ENCODE measurements around the gene TNFSF8.

Gene TNFSF8

GRCh38 chr9:114905170-114905940, 25.0 kb downstream of the TNFSF8 start:
- no peak for DNase-seq (ENCODE audit: low read depth in 2 of 2)

- DNase-seq (ENCODE audit: low read depth in 2 of 2), result no peak
These were observed 27.4 kb downstream of the TNFSF8 start for GRCh38 chr9:114902786-114903524.

GRCh38 chr9:114900942-114901802, 29.2 kb downstream of the TNFSF8 start:
- DNase-seq (ENCODE audit: low read depth in 2 of 2), result no peak

GRCh38 chr9:114899995-114900394, 30.4 kb downstream of the TNFSF8 start:
- DNase-seq (ENCODE audit: low read depth in 2 of 2), result no peak

GRCh38 chr9:114899461-114899860, 30.9 kb downstream of the TNFSF8 start:
- no peak for DNase-seq (ENCODE audit: low read depth in 2 of 2)

GRCh38 chr9:114898741-114899140, 31.6 kb downstream of the TNFSF8 start:
- DNase-seq (ENCODE audit: low read depth in 2 of 2), result peak; percentile 48 to 60

GRCh38 chr9:114897196-114897595, 33.2 kb downstream of the TNFSF8 start:
- DNase-seq (ENCODE audit: low read depth in 2 of 2), result no peak

GRCh38 chr9:114896344-114896743, 34.0 kb downstream of the TNFSF8 start:
- DNase-seq (ENCODE audit: low read depth in 2 of 2), result no peak

- DNase-seq (ENCODE audit: low read depth in 2 of 2), result no peak
These were observed 34.8 kb downstream of the TNFSF8 start for GRCh38 chr9:114895521-114895991.

- no peak for DNase-seq (ENCODE audit: low read depth in 2 of 2)
These were observed 35.6 kb downstream of the TNFSF8 start for GRCh38 chr9:114894609-114895433.

GRCh38 chr9:114894206-114894605, 36.2 kb downstream of the TNFSF8 start:
- DNase-seq (ENCODE audit: low read depth in 2 of 2), result no peak

- DNase-seq (ENCODE audit: low read depth in 2 of 2), result no peak
These were observed 37.0 kb downstream of the TNFSF8 start for GRCh38 chr9:114893221-114894010.

- no peak for DNase-seq (ENCODE audit: low read depth in 2 of 2)
These were observed 40.6 kb downstream of the TNFSF8 start for GRCh38 chr9:114889802-114890224.

- DNase-seq (ENCODE audit: low read depth in 2 of 2), result no peak
These were observed 41.8 kb downstream of the TNFSF8 start for GRCh38 chr9:114888607-114889006.

- DNase-seq (ENCODE audit: low read depth in 2 of 2), result no peak
These were observed 42.4 kb downstream of the TNFSF8 start for GRCh38 chr9:114887963-114888362.

GRCh38 chr9:114884787-114885452, 45.5 kb downstream of the TNFSF8 start:
- no peak for DNase-seq (ENCODE audit: low read depth in 2 of 2)

- no peak for DNase-seq (ENCODE audit: low read depth in 2 of 2)
These were observed 46.7 kb downstream of the TNFSF8 start for GRCh38 chr9:114883709-114884108.

- no peak for DNase-seq (ENCODE audit: low read depth in 2 of 2)
These were observed 50.1 kb downstream of the TNFSF8 start for GRCh38 chr9:114880291-114880745.

GRCh38 chr9:114878879-114879564, 51.4 kb downstream of the TNFSF8 start:
- no peak for DNase-seq (ENCODE audit: low read depth in 2 of 2)

Data from stimulated activated CD8-positive, alpha-beta memory T cell treated with anti-CD3 and anti-CD28 coated beads, Interleukin-15, amount 100 ng/mL, for 4 hours (primary cell).